Dermis blood vessel endothelial cell (primary cell): ENCODE results near the gene HBE1. TPM values are rescaled to one million over a fixed set of nuclear protein-coding genes. Genes with fewer than 3 reads are reported as not detected.
"Not testable (repeated sequence)": the region's sequence is repeated elsewhere in the genome, so short reads cannot be mapped to it uniquely, and the experiment has no call there.

ENCODE experiments used
- DNase-seq: peaks from one replicate; pipeline ENCODE4 v3.0.0; 2010
- total RNA-seq: library from RNA; depleted of rRNA; stranded (reverse); fragments of >200 nt; gene quantifications from 2 replicates; pipeline ENCODE4 v1.2.3, GENCODE V29; 2014

The HBE1 gene
- not detected in 2 replicates for total RNA-seq

DNA sequence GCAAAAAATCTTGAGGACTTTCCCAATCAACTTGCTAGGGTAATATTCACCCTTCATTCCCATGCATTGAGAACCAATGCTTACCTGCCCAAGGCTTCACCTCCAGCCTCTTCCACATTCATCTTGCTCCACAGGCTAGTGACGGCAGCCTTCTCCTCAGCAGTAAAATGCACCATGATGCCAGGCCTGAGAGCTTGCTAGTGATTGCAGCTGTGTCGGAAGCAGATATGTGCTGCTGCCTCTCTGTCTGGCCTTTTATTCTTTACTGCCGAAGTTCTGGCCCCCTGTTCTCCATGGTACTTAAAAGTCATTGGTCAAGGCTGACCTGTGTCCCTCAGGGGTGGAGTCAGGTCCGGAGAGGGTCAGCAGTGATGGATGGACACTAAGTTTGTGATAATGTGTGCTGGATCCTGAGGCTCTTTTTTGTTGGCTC is at the start of gene HBE1:
Gene HBE1, minus strand, starts transcription at position 231 of the 433 bp plus-strand sequence. Its CDS starts 55 bp downstream, at position 176.
- DNase-seq: no peak

DNA sequence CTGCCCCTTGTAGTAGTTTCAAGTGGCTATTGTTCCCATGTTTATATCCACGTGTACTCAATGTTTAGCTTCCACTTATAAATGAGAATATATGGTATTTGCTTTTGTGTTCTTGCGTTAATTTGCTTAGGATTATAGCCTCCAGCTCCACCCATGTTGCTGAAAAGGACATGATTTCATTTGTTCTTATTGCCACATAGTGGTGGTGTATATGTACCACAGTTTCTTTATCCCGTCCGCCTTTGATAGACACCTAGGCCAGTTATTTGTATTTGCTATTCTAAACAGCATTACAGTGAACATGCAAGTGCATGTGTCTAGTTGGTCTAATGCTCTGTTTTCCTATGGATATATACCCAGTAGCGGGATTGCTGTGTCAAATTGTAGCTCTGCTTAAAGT is 47.5 kb upstream of the HBE1 start:
- DNase-seq: no peak

DNA sequence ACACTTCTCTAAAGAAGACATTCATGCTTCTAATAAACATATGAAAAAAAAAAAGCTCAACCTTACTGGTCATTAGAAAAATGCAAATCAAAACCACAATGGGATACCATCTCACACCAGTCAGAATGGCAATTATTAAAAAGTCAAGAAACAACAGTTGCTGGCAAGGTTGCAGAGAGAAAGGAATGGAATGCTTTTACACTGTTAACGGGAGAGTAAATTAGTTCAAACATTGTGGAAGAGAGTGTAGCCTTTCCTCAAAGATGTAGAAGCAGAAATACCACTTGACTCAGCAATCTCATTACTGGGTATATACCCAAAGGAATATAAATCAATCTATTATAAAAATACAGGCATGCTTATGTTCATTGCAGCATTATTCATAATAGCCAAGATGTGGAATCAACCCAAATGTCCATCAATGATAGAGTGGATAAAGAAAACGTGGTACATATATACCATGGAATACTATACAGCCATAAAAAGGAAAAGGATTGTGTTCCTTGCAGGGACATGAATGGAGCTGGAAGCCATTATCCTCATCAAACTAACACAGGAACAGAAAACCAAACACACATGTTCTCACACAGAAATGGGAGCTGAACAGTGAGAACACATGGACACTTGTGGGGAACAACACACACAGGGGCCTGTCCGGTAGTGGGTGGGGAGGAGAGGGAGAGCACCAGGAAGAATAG is 43.7 kb upstream of the HBE1 start:
- not testable (repeated sequence) for DNase-seq

DNA sequence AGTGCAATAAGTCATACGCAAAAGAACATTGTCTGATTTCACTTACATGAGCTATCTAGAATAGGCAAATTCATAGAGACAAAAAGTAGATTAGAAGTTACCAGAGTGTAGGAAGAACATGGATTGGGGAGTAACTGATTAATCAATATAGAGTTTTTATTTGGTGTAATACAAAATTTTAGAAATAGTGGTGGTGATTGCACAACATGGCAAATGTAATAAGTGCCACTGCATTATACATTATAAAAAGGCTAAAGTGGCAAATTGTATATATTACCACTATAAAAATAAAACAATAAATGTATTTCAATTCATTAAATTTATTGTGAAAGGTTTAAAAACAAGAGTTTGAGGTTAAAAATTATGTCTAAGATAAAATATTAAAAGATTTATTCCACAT is 40.7 kb upstream of the HBE1 start:
- no peak for DNase-seq

DNA sequence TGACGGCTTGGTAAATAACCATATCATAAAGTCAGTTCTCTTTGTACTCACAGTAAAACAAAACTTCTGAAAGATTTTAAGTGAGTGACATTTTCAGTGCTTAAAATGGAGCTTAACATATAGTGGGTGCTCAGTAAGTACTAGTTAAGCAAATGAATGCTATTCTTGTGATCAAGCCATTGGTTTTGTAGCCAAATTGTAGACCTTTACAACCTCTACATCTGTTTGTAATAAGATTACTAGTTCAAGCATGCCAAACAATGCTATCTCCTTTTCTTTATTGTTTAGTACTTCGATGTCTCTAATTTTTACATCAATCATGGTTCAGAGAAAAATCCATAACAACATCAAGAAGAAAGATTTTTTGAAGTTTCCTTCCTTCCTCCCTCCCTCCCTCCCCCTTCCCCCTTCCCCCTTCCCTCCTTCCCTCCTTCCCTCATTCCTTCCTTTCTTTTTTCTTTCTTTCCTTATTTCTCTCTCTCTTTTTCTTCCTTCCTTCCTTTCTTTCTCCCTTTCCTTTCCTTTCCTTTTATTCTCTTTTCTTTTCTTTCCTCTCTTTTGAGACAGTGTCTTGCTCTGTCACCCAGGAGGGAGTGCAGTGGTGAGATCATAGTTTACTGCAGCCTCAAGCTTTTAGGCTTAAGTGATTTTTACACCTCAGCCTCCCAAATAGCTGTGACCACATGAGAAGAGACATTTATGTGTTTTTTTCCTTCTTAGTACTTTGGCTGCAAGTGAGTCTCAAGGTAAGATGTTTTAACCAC is 37.7 kb upstream of the HBE1 start:
- DNase-seq: no peak

DNA sequence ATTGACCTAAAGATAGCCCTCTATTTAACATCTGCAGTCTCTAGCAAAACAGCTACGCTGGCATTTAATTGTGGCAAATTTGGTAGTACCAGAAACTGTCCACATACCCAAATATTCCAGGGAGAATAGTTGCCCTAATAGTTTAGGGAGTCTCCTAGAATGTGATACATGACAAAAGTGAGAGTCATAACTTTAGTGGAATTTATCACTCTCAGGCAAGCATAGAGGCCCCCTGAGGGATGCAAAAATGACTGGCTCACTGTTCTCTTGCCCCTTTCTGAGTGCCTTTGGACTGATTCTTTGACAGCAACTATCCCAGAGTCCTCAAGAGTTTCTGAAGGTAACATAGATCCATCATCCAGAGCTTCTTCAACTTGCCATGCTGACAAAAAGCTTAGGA is 34.3 kb upstream of the HBE1 start:
- no peak for DNase-seq

DNA sequence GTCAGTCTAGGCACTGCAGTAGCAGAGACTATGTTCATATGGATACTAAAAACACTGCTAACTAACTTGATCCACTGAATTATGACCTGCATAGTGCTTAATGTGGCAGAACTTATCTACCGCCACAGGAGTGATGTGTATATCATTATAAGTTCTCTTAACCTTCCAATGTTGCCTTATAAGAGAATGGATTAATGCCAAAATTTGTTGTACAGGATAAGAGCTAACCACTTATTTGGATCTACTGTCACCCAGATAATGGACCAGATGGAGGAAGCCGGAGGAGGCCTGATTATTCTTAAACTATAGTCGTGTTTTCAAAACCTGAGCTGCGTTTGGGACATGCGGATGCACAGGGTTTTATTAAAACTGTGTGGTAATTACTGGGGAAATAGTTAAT is 33.9 kb upstream of the HBE1 start:
- DNase-seq: no peak

DNA sequence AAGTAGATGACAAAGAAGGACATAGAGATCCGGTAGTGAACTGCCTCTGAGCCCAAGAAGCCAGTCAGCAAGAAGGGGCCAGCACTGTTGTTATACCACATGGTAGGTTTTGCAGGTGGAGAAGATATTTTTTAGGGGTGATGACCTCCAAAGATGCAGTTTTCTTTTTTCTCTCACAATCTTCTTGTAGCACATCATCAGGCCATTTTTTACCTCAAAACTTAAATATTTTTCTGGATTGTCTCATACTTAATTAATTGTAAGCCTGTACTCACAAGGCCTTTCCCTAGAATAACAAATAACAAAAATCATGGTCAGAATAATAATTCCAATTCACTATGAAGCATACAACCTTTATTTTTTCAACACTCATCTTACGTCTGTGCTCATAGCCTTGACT is 32.1 kb upstream of the HBE1 start, which contains the start of gene OR51B4:
Gene OR51B4, minus strand, starts transcription at position 101 of the 400 bp plus-strand sequence. Its CDS starts 0 bp downstream, at position 101.
- no peak for DNase-seq

DNA sequence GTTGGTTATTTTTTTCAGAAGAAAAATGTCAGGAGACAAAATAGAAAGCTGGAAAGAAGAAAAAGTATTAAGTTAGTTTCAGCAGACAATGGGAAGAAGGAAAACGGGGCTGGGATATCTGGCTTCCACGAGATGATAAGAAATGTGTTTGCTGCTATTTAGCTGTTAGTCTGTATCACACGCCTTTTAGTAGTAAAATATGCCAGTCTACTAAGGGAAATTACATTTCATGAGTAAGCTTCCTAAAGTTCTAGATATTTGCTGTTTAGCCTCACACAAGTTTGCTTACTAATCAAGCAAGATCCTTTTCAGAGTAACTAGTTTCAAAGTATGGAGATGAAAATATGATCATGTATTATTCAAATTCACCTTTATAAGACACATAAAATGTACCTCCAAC is 30.5 kb upstream of the HBE1 start:
- DNase-seq: no peak

DNA sequence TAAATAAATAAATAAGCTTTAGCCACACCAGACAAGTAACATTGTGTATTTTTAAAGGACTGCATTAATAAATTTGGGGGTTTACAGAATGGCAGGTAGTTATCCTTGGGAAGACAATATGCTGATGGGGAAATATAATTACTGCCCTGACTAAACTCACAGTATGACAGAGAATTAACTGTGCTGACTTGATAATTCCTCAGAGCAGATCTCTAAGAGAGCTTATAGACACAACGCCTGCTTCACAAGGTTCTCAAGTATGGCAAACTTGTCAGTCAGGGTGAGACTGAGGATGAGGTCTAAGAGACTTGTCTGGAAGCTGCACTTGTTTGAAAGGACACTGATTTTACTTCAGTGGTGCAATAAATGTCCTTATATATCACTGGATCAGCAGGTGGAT is 28.7 kb upstream of the HBE1 start:
- no peak for DNase-seq

DNA sequence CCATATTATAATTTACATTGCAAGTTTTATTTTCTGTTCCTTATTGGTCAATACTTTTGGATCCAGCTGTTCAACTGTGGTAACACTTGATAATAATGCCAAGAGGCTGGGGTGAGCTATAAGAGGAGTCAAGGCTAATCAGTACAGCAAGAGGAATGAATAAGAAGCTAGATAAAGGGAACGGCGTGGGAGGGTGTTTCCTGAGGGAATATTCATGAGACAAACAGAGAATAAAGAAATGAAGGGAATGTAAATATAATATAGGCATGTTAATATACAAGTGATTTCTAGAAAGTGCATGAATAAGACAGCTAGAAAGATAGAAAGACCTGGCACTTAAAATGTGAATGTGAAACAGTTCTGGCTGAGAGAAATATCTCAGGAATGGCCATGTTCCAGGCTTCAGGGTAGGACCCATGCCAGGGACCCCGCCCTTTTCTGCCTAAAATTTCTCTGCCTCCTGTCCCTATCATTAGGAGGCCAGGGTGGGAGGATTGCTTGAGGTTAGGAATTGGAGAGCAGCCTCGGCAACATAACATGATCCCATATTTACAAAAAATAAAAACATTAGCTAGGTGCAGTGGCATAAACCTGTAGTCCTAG is 28.1 kb upstream of the HBE1 start:
- no peak for DNase-seq

DNA sequence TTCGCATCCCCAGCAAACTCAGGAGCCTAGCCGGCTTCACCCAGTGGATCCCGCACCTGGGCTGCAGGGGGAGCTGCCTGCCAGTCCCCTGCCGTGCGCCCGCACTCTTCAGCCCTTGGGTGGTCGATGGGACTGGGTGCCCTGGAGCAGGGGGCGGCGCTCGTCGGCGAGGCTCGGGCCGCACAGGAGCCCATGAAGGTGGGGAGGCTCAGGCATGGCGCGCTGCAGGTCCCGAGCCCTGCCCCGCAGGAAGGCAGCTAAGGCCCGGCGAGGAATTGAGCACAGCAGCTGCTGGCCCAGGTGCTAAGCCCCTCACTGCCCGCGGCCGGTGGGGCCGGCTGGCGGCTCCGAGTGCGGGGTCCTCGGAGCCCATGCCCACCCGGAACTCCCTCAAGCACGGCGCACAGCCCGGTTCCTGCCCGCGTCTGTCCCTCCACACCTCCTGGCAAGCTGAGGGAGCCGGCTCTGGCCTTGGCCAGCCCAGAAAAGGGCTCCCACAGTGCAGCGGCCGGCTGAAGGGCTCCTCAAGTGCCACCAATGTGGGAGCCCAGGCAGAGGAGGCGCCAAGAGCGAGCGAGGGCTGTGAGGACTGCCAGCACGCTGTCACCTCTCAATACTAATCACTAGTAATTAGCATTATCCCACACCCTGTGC is 24.7 kb upstream of the HBE1 start:
- not testable (repeated sequence) for DNase-seq

DNA sequence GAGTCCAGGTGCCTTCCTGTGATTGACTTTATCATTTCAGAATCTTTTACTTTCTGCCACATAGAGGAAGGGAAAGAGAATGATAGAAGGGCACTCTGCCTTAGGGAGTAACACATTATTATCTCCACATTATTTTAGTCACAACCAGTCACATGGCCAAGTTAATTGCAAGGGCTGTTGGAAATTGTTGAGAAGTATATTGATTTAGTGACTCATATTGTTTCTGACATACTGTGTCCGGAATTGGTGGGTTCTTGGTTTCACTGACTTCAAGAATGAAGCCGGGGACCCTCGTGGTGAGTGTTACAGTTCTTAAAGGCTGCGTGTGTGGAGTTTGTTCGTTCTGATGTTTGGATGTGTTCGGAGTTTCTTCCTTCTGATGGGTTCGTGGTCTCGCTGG is 23.3 kb upstream of the HBE1 start:
- no peak for DNase-seq

DNA sequence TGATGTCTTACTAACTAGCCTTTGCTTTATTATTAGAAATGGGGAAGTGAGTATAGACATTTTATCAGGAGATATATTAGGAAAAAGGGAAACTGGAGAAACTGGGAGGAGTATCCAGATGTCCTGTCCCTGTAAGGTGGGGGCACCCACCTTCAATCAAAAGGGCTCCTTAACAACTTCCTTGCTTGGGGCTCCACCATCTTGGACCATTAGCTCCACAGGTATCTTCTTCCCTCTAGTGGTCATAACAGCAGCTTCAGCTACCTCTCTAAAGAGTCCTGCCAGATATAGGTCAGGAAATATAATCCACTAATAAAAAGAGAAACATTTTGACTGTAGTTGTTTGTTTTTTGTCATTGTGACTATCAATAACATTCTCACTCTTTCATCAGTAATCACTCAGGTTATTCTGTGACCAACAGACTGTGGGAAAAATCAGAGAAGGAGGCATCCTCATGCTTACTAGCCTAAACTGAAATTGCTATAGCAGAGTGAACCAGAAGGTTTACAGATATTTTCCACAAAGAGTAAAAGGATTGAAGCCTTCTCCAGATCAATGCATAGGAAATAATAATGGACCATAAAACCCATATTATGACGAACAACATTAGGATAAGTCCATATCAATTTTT is 21.6 kb upstream of the HBE1 start:
- peak; percentile 26 for DNase-seq

DNA sequence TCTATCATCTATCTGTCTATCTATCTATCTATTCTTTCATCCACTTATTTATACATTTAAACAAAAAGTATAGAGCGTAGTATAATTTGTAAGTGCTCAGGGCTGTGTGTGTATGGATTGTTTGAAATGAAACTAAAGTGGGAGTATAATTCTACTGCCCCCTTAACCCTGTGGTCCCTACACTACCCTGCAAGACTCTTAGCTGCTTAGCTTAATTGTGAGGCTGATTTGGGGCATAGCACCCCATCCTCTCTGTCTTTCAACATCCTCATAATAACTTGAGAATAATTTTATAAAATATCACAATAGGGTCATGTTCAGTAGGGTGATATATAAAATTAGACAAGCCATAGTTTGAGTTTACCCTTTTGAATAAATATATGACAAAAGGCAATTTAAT is 20.4 kb upstream of the HBE1 start:
- no peak for DNase-seq

DNA sequence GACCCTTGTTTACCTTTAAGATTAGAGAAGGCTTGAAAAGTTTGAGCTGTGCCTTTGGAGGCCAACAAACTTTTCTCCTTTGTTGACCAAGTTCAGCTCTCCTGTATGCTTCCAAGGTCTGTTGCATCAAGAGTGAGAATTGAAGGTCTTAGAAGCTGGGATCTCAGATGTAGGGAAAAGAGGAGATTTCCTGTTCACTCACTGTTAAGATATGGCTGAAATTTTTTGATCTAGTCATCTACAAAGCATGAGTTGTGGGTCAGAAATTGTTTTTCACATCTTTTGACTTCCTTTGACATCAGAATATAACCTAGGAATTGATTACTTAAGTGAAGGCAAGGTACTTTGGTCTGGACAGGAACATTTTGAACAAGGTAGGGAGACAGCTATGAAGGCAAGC is 20.0 kb upstream of the HBE1 start:
- no peak for DNase-seq

DNA sequence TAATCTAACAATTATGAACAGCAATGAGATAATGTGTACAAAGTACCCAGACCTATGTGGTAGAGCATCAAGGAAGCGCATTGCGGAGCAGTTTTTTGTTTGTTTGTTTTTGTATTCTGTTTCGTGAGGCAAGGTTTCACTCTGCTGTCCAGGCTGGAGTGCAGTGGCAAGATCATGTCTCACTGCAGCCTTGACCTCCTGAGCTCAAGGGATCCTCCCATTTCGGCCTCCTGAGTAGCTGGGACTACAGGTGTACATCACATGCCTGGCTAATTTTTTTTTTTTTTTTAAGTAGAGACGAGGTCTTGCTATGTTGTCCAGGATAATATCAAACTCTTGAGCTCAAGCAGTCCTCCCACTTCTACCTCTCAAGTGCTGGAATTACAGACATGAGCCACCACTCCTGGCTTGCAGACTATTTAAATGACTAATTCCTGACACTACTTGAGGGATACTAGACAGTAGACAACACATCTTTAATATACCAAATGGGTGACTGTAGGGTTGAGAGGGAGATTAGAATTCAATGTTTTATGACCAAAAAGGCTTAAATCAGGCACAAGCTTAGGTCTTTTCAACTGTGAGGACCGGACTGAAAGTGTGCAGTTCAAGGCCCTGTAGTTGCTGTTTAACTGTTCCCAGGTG is 19.3 kb upstream of the HBE1 start:
- no peak for DNase-seq

DNA sequence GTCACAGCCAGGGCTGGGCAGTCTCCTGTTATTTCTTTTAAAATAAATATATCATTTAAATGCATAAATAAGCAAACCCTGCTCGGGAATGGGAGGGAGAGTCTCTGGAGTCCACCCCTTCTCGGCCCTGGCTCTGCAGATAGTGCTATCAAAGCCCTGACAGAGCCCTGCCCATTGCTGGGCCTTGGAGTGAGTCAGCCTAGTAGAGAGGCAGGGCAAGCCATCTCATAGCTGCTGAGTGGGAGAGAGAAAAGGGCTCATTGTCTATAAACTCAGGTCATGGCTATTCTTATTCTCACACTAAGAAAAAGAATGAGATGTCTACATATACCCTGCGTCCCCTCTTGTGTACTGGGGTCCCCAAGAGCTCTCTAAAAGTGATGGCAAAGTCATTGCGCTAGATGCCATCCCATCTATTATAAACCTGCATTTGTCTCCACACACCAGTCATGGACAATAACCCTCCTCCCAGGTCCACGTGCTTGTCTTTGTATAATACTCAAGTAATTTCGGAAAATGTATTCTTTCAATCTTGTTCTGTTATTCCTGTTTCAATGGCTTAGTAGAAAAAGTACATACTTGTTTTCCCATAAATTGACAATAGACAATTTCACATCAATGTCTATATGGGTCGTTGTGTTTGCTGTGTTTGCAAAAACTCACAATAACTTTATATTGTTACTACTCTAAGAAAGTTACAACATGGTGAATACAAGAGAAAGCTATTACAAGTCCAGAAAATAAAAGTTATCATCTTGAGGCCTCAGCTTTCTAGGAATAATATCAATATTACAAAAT is 18.6 kb upstream of the HBE1 start:
- DNase-seq: no peak

DNA sequence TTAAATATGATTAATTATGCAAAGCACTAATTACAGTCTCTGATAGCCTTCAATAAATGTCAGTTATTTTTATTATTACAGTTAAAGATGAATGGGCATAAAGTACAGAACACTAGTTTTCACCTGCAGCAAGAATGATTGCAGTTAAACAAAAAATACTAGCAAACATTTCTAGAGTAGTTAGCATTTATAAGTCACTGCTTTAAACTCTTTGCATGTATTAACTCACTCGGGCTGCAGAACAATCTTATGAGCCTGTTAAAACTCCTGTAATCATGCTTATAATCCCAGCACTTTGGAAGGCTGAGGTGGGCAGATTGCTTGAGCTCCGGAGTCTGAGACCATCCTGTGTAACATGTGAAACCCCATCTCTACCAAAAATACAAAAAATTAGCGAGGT is 17.2 kb upstream of the HBE1 start:
- DNase-seq: no peak

DNA sequence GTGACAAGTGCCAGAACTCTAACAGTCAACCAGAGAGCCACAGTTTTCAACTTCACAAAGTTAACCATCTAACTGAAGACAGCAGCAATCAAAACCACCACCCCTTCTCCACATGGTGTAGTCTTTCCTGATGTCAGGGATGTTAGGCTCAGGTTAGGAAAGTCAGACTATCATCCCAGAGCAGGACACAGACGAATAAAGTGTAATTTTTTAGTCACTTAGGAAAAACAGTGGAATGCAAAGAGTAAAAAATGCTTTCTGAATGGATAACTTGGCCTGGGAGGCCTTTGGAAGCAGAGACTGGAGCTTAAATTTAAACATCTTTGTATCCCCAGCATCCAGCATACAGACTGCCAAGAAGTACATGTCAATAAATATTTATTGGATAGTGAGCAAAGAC is 16.6 kb upstream of the HBE1 start:
- no peak for DNase-seq

DNA sequence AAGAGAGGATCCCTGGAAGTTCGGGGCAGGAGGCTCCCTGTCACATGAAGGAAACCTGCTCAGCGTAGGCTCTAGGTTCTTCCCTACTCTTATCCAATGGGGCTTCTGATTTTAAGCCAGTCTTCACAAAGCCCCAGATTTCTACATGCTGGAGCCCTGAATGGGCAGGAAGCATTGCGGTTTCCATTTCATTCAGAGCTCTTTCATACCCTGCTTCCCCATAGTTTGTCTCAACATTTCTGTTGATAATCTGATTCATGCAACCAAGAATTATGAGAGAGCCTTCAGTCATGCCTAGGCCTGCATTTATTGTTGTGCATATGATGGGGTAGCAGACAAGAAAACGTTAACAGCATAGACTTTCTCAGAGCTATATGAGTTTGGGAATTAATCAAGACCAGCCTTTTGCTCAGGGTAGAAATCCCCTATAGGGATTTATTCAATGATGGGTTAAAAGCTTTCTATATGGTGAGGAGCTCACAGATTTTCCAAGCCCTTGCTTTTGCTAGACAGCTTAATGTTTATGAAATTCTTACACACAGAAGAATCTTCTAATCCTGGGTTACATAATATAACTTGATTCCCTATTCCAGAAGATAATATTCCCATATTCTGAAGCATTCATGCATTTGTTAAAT is 16.1 kb upstream of the HBE1 start:
- no peak for DNase-seq
